ENCODE results near the gene TEPSIN. TPM values are rescaled to one million over a fixed set of nuclear protein-coding genes. Genes with fewer than 3 reads are reported as not detected.

The TEPSIN gene
- total RNA-seq, 1 experiment from 2014 or later = 40.7 TPM

- no peaks in the 10 kb centered on the region; the same call in 1 of the 2 replicates for H3K9me3 Mint-ChIP-seq
- ChIA-PET POLR2A (no interaction called here), CTCF (interaction anchor here (0.6 to 3.0 kb wide), 35 partner anchors 10 to 283 kb away, joined by 3 to 25 read pairs (median 3); partner anchors contain the start of genes CEP131, NDUFAF8, SLC38A10 and TEPSIN)
- ATAC-seq = peak; percentile 75
- peak; percentile 74 for DNase-seq (ENCODE audit: low spot score)
- peak overlapping the region; percentile 9; the same call in 1 of the 2 replicates for H3K27ac Mint-ChIP-seq
- H3K27me3 Mint-ChIP-seq (ENCODE audit: low read depth) = no peaks in the 10 kb centered on the region
- H3K4me3 Mint-ChIP-seq = no peak overlapping the region
- TF ChIP-seq ZNF423 (CRISPR knock-in tag; IDR thresholded peaks at IDR 0.05) (peak; percentile 45), ATF2 (CRISPR knock-in tag; IDR thresholded peaks at IDR 0.05; ENCODE audit: borderline replicate concordance, low read depth) (no peak), SMAD3 (CRISPR knock-in tag; IDR thresholded peaks at IDR 0.05; ENCODE audit: borderline replicate concordance) (0 out of 2 replicates have a peak, but pooled peaks have one; percentile 31), ZNF232 (CRISPR knock-in tag; IDR thresholded peaks at IDR 0.05) (no peak)
- H3K36me3 Mint-ChIP-seq = 0 out of 2 replicates have a peak, but pooled peaks cover 6% of the 10 kb centered on the region
- peaks cover 24% of the 10 kb centered on the region for H3K4me1 Mint-ChIP-seq
These were observed 16.3 kb upstream of the TEPSIN start for GRCh38 chr17:81254955-81255717.

GRCh38 chr17:81253358-81254131 is 14.7 kb upstream of the TEPSIN start:
- TF ChIP-seq NFE2L1 (CRISPR knock-in tag; IDR thresholded peaks at IDR 0.05) = peak; percentile 78
- peak; percentile 84 for TF ChIP-seq CTCF (IDR thresholded peaks at IDR 0.05)
- TF ChIP-seq FOXP1 (CRISPR knock-in tag; IDR thresholded peaks at IDR 0.05; ENCODE audit: borderline replicate concordance) = peak; percentile 43; the same call in 1 of the 2 replicates
- TF ChIP-seq GABPB1 (CRISPR knock-in tag; IDR thresholded peaks at IDR 0.05) = 0 out of 2 replicates have a peak, but pooled peaks have one; percentile 18
- TF ChIP-seq IRF2 (CRISPR knock-in tag; IDR thresholded peaks at IDR 0.05; ENCODE audit: borderline replicate concordance, low read depth) = no peak
- peak; percentile 29; the same call in 1 of the 2 replicates for ATAC-seq
- no peaks in the 10 kb centered on the region for H3K27me3 Mint-ChIP-seq (ENCODE audit: low read depth)
- no peak overlapping the region for H3K4me3 Mint-ChIP-seq
- DNase-seq (ENCODE audit: low spot score) = peak; percentile 57
- CTCF ChIA-PET = interaction anchor here (0.7 to 3.0 kb wide), 9 partner anchors 10 to 299 kb away, joined by 3 to 17 read pairs (median 3); partner anchors contain the start of genes CEP131 and FAAP100
- H3K4me1 Mint-ChIP-seq = peaks cover 24% of the 10 kb centered on the region
- POLR2A ChIA-PET = no interaction called here
- 0 out of 2 replicates have a peak, but pooled peaks cover 6% of the 10 kb centered on the region for H3K36me3 Mint-ChIP-seq
- no peaks in the 10 kb centered on the region; the same call in 1 of the 2 replicates for H3K9me3 Mint-ChIP-seq
- peak overlapping the region; percentile 77; the same call in 1 of the 2 replicates for H3K27ac Mint-ChIP-seq

- Mint-ChIP-seq H3K9me3 (no peaks in the 10 kb centered on the region; the same call in 1 of the 2 replicates), H3K4me1 (peaks cover 24% of the 10 kb centered on the region), H3K36me3 (0 out of 2 replicates have a peak, but pooled peaks cover 6% of the 10 kb centered on the region), H3K27me3 (ENCODE audit: low read depth) (no peaks in the 10 kb centered on the region), H3K4me3 (no peak overlapping the region), H3K27ac (peak overlapping the region; percentile 77; the same call in 1 of the 2 replicates)
- TF ChIP-seq NFYB (CRISPR knock-in tag; conservative IDR thresholded peaks at IDR 0.05; ENCODE audit: low read depth) (no peak), EMX1 (CRISPR knock-in tag; IDR thresholded peaks at IDR 0.05) (no peak)
- TF ChIP-seq, protein P1, sequence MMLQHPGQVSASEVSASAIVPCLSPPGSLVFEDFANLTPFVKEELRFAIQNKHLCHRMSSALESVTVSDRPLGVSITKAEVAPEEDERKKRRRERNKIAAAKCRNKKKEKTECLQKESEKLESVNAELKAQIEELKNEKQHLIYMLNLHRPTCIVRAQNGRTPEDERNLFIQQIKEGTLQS (CRISPR knock-in tag; conservative IDR thresholded peaks at IDR 0.05) = no peak
- no peak for ATAC-seq
- DNase-seq (ENCODE audit: low spot score) = no peak
- CTCF ChIA-PET = interaction anchor here (0.7 to 3.0 kb wide), 10 partner anchors 10 to 300 kb away, joined by 3 to 17 read pairs (median 4); partner anchors contain the start of genes CEP131 and FAAP100
- POLR2A ChIA-PET = no interaction called here
These were observed 14.1 kb upstream of the TEPSIN start for GRCh38 chr17:81252987-81253329.

All from WTC11 (cell line).